ENCODE results near the gene NCKAP5.

GRCh38 chr2:133198678-133199077 is 369.6 kb downstream of the NCKAP5 start:
- TF ChIP-seq POLR2A (IDR thresholded peaks at IDR 0.05; ENCODE audit: low read length) (no peak), RFX5 (IDR thresholded peaks at IDR 0.05) (no peak), EP300 (IDR thresholded peaks at IDR 0.05) (no peak), CHD4 (IDR thresholded peaks at IDR 0.05; ENCODE audit: borderline replicate concordance) (no peak)
- TF ChIP-seq, protein P1, sequence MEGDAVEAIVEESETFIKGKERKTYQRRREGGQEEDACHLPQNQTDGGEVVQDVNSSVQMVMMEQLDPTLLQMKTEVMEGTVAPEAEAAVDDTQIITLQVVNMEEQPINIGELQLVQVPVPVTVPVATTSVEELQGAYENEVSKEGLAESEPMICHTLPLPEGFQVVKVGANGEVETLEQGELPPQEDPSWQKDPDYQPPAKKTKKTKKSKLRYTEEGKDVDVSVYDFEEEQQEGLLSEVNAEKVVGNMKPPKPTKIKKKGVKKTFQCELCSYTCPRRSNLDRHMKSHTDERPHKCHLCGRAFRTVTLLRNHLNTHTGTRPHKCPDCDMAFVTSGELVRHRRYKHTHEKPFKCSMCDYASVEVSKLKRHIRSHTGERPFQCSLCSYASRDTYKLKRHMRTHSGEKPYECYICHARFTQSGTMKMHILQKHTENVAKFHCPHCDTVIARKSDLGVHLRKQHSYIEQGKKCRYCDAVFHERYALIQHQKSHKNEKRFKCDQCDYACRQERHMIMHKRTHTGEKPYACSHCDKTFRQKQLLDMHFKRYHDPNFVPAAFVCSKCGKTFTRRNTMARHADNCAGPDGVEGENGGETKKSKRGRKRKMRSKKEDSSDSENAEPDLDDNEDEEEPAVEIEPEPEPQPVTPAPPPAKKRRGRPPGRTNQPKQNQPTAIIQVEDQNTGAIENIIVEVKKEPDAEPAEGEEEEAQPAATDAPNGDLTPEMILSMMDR (IDR thresholded peaks at IDR 0.05) = no peak
- TF ChIP-seq, protein P2, sequence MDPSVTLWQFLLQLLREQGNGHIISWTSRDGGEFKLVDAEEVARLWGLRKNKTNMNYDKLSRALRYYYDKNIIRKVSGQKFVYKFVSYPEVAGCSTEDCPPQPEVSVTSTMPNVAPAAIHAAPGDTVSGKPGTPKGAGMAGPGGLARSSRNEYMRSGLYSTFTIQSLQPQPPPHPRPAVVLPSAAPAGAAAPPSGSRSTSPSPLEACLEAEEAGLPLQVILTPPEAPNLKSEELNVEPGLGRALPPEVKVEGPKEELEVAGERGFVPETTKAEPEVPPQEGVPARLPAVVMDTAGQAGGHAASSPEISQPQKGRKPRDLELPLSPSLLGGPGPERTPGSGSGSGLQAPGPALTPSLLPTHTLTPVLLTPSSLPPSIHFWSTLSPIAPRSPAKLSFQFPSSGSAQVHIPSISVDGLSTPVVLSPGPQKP (IDR thresholded peaks at IDR 0.05; ENCODE audit: low read depth, low read length) = no peak

Measured in A549 (cell line).